Esophagus squamous epithelium (tissue), 4 donors: ENCODE data around the gene PKIG.

Source experiments
- POLR2A ChIP-seq, 4 donors: fragments of 450-650 bp; IDR thresholded peaks; one replicate each; pipeline ENCODE4 v1.6.1; 2017; ENCODE audit warnings: antibody characterized with exemption in 4 of 4, mild to moderate bottlenecking in 4 of 4, moderate library complexity in 3 of 4
- TF ChIP-seq, protein P1 (sequence below), 6 experiments: fragments of 450-650 bp in 4 of 6; fragments of 200-600 bp in 2 of 6; sonication (generic) in 2 of 6; IDR thresholded peaks; one replicate each; pipeline ENCODE4 v1.5.1; 2016 to 2019; ENCODE audit warnings: antibody characterized with exemption in 6 of 6, mild to moderate bottlenecking in 4 of 6, moderate library complexity in 4 of 6

DNA sequence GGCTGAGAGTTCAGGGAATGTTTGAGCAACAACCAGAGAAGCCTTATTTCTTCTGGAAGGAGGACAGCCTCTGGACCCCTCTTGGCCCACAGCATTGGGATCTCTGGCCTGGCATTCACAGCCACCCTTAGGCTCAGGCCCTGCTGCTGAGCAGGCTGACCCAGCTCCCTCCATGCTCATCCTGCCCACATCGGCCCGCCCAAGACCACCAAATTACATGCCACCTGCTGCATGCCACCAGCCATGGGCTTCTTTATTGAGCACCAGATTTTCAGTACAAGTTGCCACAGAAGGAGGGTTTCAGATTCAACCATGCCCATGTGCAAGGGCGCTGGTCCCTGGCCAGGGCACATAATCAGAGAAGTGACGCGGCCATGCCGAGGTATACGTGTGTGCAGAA, 36.9 kb downstream of the PKIG start:
- TF ChIP-seq, protein P1, sequence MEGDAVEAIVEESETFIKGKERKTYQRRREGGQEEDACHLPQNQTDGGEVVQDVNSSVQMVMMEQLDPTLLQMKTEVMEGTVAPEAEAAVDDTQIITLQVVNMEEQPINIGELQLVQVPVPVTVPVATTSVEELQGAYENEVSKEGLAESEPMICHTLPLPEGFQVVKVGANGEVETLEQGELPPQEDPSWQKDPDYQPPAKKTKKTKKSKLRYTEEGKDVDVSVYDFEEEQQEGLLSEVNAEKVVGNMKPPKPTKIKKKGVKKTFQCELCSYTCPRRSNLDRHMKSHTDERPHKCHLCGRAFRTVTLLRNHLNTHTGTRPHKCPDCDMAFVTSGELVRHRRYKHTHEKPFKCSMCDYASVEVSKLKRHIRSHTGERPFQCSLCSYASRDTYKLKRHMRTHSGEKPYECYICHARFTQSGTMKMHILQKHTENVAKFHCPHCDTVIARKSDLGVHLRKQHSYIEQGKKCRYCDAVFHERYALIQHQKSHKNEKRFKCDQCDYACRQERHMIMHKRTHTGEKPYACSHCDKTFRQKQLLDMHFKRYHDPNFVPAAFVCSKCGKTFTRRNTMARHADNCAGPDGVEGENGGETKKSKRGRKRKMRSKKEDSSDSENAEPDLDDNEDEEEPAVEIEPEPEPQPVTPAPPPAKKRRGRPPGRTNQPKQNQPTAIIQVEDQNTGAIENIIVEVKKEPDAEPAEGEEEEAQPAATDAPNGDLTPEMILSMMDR (IDR thresholded peaks at IDR 0.05), result no peak
- no peak for TF ChIP-seq POLR2A (IDR thresholded peaks at IDR 0.05)
